Measurements from ENCODE around the gene EN2.

EN2 gene

GRCh38 chr7:155488483-155489127 lies 30.7 kb downstream of the EN2 start:
- no peak for DNase-seq

- no peak for DNase-seq
Measured at GRCh38 chr7:155489158-155489840, 31.4 kb downstream of the EN2 start.

GRCh38 chr7:155489862-155490696 lies 32.1 kb downstream of the EN2 start:
- DNase-seq = no peak

DNA sequence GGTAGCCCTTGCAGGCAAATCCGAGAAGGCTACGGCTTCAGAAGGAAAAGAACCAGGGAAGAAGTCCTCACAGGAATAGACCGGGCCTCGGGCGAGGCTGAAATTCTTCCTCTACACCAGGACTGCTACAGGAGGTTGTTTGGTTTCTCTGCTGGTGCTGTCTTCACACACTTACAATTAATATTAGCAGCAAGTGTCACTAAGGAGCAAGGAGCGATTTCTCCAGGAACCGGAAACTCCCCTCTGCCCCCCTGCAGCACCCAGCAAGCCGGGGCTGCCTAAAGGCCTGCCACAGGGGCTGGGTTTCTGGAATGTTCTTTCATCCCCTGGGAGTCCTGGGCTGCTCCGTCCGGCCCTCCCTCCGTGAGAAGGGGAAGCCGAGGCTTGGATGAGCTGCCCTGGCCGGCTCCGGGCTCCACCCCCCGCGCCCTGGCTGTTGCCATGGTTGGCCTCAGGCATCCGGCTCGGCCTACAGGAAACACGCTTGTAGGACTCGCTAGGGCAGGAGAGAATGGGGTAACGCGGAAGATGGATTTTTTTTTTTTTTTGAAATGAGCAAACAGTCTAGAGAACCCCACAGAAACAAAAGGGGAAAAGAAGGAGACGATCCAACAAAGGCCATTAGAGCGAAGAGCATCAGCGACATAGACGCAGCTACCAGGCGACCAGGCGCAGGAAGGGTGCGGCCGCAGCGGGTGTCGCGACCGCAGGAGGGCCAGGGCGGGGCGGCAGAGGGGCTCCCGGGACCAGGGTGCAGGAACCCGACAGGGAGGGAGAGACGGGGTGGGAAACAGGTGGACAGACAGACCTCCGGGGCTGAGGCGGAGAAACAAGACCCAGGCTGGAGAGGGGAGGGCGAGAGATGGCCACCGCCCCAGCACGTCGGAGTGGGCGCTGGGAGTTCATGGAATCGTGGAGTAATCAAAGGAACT lies 33.0 kb downstream of the EN2 start:
- no peak for DNase-seq

GRCh38 chr7:155491812-155492211 lies 33.9 kb downstream of the EN2 start:
- DNase-seq = no peak

GRCh38 chr7:155493744-155494538 lies 36.0 kb downstream of the EN2 start:
- DNase-seq = no peak

- DNase-seq = no peak
Measured at GRCh38 chr7:155494551-155494950, 36.6 kb downstream of the EN2 start.

DNA sequence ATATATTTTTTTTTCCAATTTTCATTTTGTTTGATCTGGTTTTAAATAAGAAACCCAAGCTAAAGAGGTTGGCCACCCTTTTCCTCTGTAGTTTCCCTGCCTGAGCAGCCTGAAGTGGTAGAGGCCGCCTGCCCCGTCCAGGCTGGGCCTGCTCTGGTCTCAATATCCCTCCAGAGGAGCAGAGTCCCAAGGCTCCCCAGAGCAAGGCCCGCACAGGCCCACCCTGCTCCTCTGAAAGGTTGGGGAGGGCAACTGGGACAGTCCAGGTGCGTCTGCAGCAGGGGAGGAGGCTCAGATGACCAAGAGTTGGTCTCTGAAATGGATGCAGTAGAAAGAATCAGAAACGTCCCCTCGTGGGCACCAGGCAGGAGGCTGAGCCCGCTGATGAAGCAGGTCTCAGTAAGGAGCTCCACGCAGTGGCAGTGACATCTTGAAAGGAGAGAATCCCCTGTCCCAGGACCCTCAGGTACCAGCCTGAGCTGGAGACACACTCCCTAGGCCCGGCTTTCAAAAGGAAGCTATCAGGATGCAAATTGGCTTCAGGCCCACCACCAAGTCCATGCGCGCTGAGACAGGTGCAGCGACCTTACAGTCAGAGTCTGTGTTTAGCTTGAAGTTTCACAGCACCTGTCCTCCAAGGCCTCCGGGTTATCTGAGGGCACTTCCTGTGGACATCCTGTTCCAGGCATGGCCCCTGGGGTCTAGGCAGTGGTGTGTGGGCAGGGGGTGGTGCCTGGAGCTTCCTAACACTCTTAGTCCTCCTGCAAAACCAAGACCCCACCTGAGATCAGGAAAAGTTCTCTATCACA lies 37.7 kb downstream of the EN2 start:
- DNase-seq = no peak

DNA sequence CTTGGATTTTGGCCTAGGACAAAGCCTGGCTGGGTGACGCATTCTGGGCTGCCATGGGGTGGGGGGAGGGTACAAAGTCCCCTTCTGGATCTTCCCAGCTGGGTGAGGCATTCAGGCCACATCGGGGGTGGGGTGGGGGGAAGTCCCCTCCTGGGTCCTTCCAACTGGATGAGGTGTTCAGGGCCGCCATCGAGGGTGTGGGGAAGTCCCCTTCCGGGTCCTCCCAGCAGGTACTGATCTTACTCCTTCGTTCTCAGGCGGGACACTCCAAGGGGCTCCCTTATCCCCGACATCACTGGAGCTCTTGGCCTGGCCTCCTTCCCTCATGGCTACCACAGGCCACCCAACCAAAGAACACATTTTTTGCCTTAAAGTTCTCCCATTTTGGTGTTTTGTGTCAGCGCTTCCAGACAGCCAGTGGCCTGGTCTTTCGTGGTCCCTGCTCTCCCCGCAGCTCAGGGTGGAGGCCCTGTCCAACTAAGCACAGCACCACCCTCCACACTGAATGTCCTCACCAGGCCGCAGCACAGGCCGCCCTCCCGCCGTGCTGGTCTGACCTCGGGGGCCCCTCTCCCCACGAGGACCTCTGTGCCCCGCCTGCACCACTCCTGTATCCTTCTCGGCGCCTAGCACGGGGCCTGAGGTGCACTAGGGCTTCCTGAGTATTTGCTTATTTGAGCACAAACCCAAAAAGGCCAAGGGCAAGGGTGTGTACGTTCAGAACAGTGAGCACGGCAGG lies 38.5 kb downstream of the EN2 start:
- no peak for DNase-seq

DNA sequence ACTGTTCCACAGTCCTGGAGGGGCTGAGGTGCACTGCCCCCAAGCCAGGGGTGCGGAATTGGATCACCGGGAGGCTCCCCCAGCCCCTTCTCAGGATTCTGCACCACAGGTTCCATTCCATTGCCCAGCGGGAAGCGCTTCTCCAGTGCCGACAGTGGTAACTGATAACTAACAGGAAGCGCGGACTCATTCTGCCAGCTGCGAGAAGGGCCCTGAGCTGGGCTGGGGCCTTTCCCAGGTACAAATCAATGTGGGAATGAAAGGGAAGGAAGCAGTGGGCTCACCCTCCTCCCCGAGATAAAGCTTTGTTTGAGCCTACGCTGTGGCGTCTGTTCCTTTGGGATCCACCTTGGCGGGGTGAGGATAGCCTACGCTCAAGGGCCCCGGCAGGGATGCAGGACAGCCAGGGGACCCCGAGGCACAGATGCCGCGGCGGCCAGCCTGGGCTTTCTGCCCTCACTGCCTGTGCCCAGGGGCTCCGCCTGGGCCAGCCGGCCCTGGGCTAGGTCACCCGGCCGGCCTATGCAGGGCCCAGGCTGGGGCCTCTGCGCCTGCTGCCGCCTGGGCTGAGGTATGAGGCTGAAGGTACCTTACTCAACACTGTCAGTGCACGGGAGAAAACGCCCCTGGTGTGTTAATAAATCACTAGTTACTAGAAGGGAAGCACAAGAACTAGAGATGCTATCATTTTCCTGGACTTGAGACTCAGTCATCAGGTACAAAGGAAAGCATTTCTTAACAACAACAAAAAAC lies 39.4 kb downstream of the EN2 start:
- no peak for DNase-seq

DNA sequence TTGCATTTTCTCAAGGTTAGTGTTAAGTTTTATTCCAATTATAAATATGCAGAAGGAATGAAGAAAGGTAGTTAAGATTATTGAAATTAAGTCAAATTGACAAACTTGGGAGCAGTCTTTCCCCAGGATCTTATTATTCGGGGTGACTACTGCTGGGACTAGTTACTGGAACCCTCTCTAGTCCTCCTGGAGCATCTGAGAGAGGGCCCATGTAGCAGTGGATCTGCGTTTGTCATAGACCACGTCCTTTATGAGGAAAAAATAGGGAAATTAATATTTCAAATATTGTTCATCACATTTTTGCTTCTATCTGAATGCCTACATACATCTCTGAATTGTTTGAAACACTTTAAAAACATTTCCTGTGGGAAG lies 47.5 kb downstream of the EN2 start:
- DNase-seq = no peak

DNA sequence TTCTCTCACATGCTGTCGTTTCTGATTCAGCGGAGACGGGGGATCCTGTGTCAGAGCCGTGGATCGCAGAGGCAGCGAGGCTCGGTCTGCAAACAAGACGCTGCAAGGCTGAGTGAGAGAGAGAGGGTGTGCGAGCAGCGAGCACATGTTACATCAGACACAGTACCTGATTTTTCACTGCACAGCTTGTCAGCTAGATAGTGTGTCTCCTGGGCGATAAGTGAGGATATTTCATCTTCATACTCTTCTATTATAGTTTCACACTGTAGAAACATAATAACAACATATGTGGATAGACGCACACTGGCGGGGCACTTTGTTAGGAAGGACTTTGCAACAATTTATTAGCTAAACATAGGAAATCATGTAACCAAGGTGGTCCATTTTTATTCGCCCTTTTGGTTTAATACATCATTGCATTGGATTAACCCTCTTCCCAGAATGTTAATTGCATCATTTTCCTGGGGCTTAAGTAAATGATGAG lies 49.0 kb downstream of the EN2 start:
- DNase-seq = no peak

DNA sequence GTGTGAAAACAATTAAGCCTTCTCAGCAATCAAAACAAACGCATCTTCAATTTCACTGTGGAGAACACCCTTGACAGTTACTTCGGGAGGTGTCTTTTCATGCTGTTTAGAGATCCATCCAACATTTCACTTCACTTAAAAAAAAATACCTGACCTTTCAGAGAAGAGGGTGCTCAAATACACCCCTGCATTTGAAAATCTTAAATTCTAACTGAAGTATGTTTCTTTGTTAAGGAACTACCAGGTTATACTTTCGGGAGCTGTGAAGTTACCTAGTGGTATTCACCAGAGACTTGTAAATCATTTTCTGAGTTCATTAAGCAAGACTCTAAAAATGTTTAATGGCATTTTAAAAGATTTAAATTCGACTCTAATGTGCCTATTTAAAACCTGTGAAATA lies 49.6 kb downstream of the EN2 start:
- no peak for DNase-seq

GRCh38 chr7:155508376-155509358 lies 50.7 kb downstream of the EN2 start:
- no peak for DNase-seq

- DNase-seq = no peak
Measured at GRCh38 chr7:155509359-155509724, 51.4 kb downstream of the EN2 start.

- no peak for DNase-seq
Measured at GRCh38 chr7:155509725-155510551, 52.0 kb downstream of the EN2 start.

- DNase-seq = no peak
Measured at GRCh38 chr7:155510975-155511701, 53.2 kb downstream of the EN2 start.
